ENCODE measurements around the gene TRDN.
A peak's percentile ranks its signal among the peaks of the same experiment; 100 is the strongest.

The TRDN gene

DNA sequence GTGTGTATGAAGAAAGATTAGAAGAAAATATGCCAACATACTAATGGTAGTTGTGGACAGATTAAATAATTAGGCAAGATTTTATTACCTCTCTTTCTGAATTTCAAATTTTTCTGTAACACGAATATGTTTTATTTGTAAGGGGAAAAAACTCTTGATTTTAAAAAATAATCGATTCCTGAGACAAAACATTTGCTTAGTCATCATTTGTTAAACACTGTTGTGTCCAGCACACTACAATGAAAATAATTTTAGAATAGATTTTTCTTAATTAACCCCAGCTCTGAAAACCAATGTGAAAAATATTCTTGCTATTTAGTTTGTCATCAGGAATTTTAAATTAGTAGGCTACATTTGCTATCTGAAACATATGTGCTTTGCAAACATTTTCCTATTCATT lies 253.0 kb downstream of the TRDN start:
- no peak for TF ChIP-seq CTCF (IDR thresholded peaks at IDR 0.05; ENCODE audit: poor library complexity, severe bottlenecking)
- Histone ChIP-seq H3K4me3 (ENCODE audit: severe bottlenecking) (no peak overlapping the region), H3K27ac (ENCODE audit: poor library complexity, severe bottlenecking) (no peak overlapping the region), H3K27me3 (ENCODE audit: insufficient read depth, poor library complexity, severe bottlenecking) (peaks cover 14% of the 10 kb centered on the region), H3K9me3 (ENCODE audit: severe bottlenecking) (no peaks in the 10 kb centered on the region), H3K36me3 (ENCODE audit: low read depth) (no peaks in the 10 kb centered on the region), H3K4me1 (ENCODE audit: insufficient read depth, poor library complexity, severe bottlenecking) (no peaks in the 10 kb centered on the region)
- ATAC-seq (ENCODE audit: low read depth) (no peak), DNase-seq (ENCODE audit: low spot score) (no peak)

DNA sequence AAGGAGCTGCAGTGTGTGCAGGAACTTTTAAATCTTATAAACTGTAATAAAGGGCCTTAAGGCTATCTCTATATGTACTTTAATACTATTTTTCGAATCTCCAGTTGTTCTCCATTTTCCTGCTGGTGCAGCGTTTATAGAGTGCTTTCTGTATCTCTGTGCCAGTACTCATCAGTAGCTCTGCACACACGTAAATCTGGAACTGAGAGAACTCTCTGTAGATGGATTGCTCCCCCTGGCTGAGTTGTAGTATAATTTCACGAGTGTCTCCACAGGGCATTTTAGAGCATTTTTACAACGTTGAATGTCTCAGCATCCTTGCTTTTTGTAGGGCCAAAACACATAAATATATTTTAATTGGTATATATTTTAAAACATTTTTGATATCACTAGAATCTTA lies 256.5 kb downstream of the TRDN start:
- DNase-seq (ENCODE audit: low spot score) (no peak), ATAC-seq (ENCODE audit: low read depth) (peak; percentile 87)
- Histone ChIP-seq H3K27ac (ENCODE audit: poor library complexity, severe bottlenecking) (no peak overlapping the region), H3K4me3 (ENCODE audit: severe bottlenecking) (no peak overlapping the region), H3K9me3 (ENCODE audit: severe bottlenecking) (no peaks in the 10 kb centered on the region), H3K27me3 (ENCODE audit: insufficient read depth, poor library complexity, severe bottlenecking) (peaks cover 14% of the 10 kb centered on the region), H3K4me1 (ENCODE audit: insufficient read depth, poor library complexity, severe bottlenecking) (no peaks in the 10 kb centered on the region), H3K36me3 (ENCODE audit: low read depth) (no peaks in the 10 kb centered on the region)
- TF ChIP-seq CTCF (IDR thresholded peaks at IDR 0.05; ENCODE audit: poor library complexity, severe bottlenecking) = peak; percentile 56

DNA sequence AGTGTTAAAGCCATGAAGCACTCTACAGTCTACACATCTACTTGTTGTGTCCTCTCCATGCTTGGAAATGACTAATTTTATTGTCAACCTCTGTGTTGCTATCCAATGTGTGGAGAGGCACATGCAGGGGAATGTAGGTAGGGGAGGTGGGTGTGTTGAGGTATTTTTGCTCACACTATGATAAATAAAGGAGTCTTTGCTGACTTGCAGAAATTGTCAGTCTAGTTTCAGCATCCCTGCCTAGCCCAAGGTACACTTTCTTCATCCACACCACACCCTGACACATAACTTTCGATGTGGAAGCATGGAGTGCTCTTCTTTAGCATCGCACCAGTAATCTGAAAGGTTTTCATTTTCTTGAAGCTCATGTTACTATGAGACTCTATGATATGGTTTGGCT lies 264.0 kb downstream of the TRDN start:
- Histone ChIP-seq H3K27ac (ENCODE audit: poor library complexity, severe bottlenecking) (no peak overlapping the region), H3K27me3 (ENCODE audit: insufficient read depth, poor library complexity, severe bottlenecking) (no peaks in the 10 kb centered on the region), H3K4me3 (ENCODE audit: severe bottlenecking) (no peak overlapping the region), H3K4me1 (ENCODE audit: insufficient read depth, poor library complexity, severe bottlenecking) (no peaks in the 10 kb centered on the region), H3K36me3 (ENCODE audit: low read depth) (no peaks in the 10 kb centered on the region), H3K9me3 (ENCODE audit: severe bottlenecking) (no peaks in the 10 kb centered on the region)
- ATAC-seq (ENCODE audit: low read depth) (no peak), DNase-seq (ENCODE audit: low spot score) (no peak)
- no peak for TF ChIP-seq CTCF (IDR thresholded peaks at IDR 0.05; ENCODE audit: poor library complexity, severe bottlenecking)

- no peak for TF ChIP-seq CTCF (IDR thresholded peaks at IDR 0.05; ENCODE audit: poor library complexity, severe bottlenecking)
- no peaks in the 10 kb centered on the region for H3K27me3 ChIP-seq (ENCODE audit: insufficient read depth, poor library complexity, severe bottlenecking)
- DNase-seq (ENCODE audit: low spot score) = no peak
- H3K9me3 ChIP-seq (ENCODE audit: severe bottlenecking) = no peaks in the 10 kb centered on the region
- no peak overlapping the region for H3K27ac ChIP-seq (ENCODE audit: poor library complexity, severe bottlenecking)
- no peak for ATAC-seq (ENCODE audit: low read depth)
- H3K4me1 ChIP-seq (ENCODE audit: insufficient read depth, poor library complexity, severe bottlenecking) = no peaks in the 10 kb centered on the region
- no peaks in the 10 kb centered on the region for H3K36me3 ChIP-seq (ENCODE audit: low read depth)
- no peak overlapping the region for H3K4me3 ChIP-seq (ENCODE audit: severe bottlenecking)
These were observed 272.8 kb downstream of the TRDN start for GRCh38 chr6:123363912-123364311.

DNA sequence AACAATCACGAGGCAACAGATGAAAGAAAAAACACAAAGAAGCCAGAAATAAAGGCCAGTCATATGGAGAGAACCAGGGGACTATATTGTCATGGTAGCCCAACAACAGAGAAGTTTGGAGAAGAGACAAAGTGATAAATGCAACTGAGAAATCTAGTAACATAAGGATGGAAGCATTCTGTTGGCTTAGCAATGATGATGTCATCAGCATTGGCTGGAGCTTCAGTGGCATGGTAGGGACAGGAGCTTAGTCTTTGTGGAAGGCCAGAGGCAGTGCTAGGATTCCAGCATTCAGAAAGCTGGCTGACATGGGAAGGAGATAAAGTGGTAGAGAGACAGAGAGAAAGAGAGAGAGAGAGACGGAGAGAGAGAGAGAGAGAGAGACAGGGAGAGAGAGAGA lies 276.4 kb downstream of the TRDN start:
- ATAC-seq (ENCODE audit: low read depth) = no peak
- no peak overlapping the region for H3K4me3 ChIP-seq (ENCODE audit: severe bottlenecking)

More for the DNA sequence above, 276.4 kb downstream of the TRDN start:
- no peak for TF ChIP-seq CTCF (IDR thresholded peaks at IDR 0.05; ENCODE audit: poor library complexity, severe bottlenecking)
- Histone ChIP-seq H3K27ac (ENCODE audit: poor library complexity, severe bottlenecking) (no peak overlapping the region), H3K36me3 (ENCODE audit: low read depth) (no peaks in the 10 kb centered on the region), H3K4me1 (ENCODE audit: insufficient read depth, poor library complexity, severe bottlenecking) (no peaks in the 10 kb centered on the region), H3K9me3 (ENCODE audit: severe bottlenecking) (no peaks in the 10 kb centered on the region), H3K27me3 (ENCODE audit: insufficient read depth, poor library complexity, severe bottlenecking) (no peaks in the 10 kb centered on the region)
- DNase-seq (ENCODE audit: low spot score) = no peak
